ENCODE data around the gene CD9. TPM values are rescaled to one million over a fixed set of nuclear protein-coding genes. Genes with fewer than 3 reads are reported as not detected.

Gene CD9
- polyA plus RNA-seq, 1 of the 3 experiments (the other 2 are of a cell fraction), result 76.6 TPM

GRCh38 chr12:6228535-6229223 lies 28.5 kb downstream of the CD9 start:
- Histone ChIP-seq H3K9me3 (no peaks in the 10 kb centered on the region), H3K79me2 (ENCODE audit: insufficient read depth) (no peaks in the 10 kb centered on the region; the same call in 1 of the 2 replicates), H3K4me1 (ENCODE audit: control insufficient read depth in 1 of 2, insufficient read depth in 2 of 2, low read depth in 1 of 2, low read length in 1 of 2) (peaks cover 16 to 66% of the 10 kb centered on the region in 2 experiments; a peak in 2 of 4 replicates), H3K4me3 (ENCODE audit: low read depth in 2 of 2, low read length in 1 of 2) (no peak overlapping the region), H3K27me3 (ENCODE audit: insufficient read depth) (no peaks in the 10 kb centered on the region), H3F3A (replicated peaks; ENCODE audit: insufficient read depth) (no peaks in the 10 kb centered on the region), H3K27ac (ENCODE audit: low read depth in 2 of 2, low read length in 1 of 2) (peak overlapping the region; percentile 22 to 64; a peak in 2 of 4 replicates), H3K4me2 (0 out of 2 replicates have a peak overlapping the region, but pooled peaks have one; percentile 12), H2AFZ (ENCODE audit: low read depth) (no peak overlapping the region), H3K9me2 (no peaks in the 10 kb centered on the region), H3K36me3 (replicated peaks in 1 of 2; ENCODE audit: control insufficient read depth in 1 of 2, insufficient read depth in 2 of 2, low read length in 1 of 2) (peaks cover 0 to 2% of the 10 kb centered on the region in 2 experiments), H3K9ac (peak overlapping the region; percentile 21; the same call in 1 of the 2 replicates), H4K20me1 (ENCODE audit: insufficient read depth) (no peaks in the 10 kb centered on the region)
- ChIA-PET POLR2A (no interaction called here), CTCF (interaction anchor here (0.6 to 4.0 kb wide), 8 partner anchors 14 to 191 kb away, joined by 3 to 20 read pairs (median 3); no protein-coding TSS in a partner anchor)
- WGBS (ENCODE audit: low lambda C conversion rate), result 82% methylated on average over 8 of the region's 9 CpGs
- DNase-seq, result no peak
- TF ChIP-seq USF2 (IDR thresholded peaks at IDR 0.05; ENCODE audit: borderline replicate concordance, low read depth, low read length) (no peak), NFIC (IDR thresholded peaks at IDR 0.05; ENCODE audit: borderline replicate concordance) (no peak), ELF1 (IDR thresholded peaks at IDR 0.05) (no peak), JUND (IDR thresholded peaks at IDR 0.05) (no peak), FOXJ3 (CRISPR knock-in tag; IDR thresholded peaks at IDR 0.05) (no peak), MXI1 (IDR thresholded peaks at IDR 0.05; ENCODE audit: low read depth, low read length) (no peak), MAX (IDR thresholded peaks at IDR 0.05; ENCODE audit: low read depth) (no peak), PBX3 (IDR thresholded peaks at IDR 0.05) (no peak), SMC3 (IDR thresholded peaks at IDR 0.05; ENCODE audit: low read depth, low read length) (no peak)

GRCh38 chr12:6229224-6230218 lies 29.3 kb downstream of the CD9 start:
- Histone ChIP-seq H4K20me1 (ENCODE audit: insufficient read depth) (no peaks in the 10 kb centered on the region), H3K4me3 (ENCODE audit: low read depth in 2 of 2, low read length in 1 of 2) (no peak overlapping the region), H3F3A (replicated peaks; ENCODE audit: insufficient read depth) (no peaks in the 10 kb centered on the region), H3K27me3 (ENCODE audit: insufficient read depth) (no peaks in the 10 kb centered on the region), H2AFZ (ENCODE audit: low read depth) (no peak overlapping the region), H3K79me2 (ENCODE audit: insufficient read depth) (no peaks in the 10 kb centered on the region; the same call in 1 of the 2 replicates), H3K9me2 (no peaks in the 10 kb centered on the region), H3K36me3 (replicated peaks in 1 of 2; ENCODE audit: control insufficient read depth in 1 of 2, insufficient read depth in 2 of 2, low read length in 1 of 2) (peaks cover 0 to 2% of the 10 kb centered on the region in 2 experiments), H3K4me2 (peak overlapping the region; percentile 12; the same call in 1 of the 2 replicates), H3K27ac (ENCODE audit: low read depth in 2 of 2, low read length in 1 of 2) (peak overlapping the region; percentile 9 to 64; a peak in 3 of 4 replicates), H3K9ac (peak overlapping the region; percentile 21; the same call in 1 of the 2 replicates), H3K4me1 (ENCODE audit: control insufficient read depth in 1 of 2, insufficient read depth in 2 of 2, low read depth in 1 of 2, low read length in 1 of 2) (peaks cover 16 to 63% of the 10 kb centered on the region in 2 experiments; a peak in 2 of 4 replicates), H3K9me3 (no peaks in the 10 kb centered on the region)
- DNase-seq, result no peak
- ChIA-PET CTCF (interaction anchor here (0.8 to 4.0 kb wide), 7 partner anchors 18 to 167 kb away, joined by 3 to 20 read pairs (median 5); no protein-coding TSS in a partner anchor), POLR2A (no interaction called here)
- 81% methylated on average over 18 of the region's 24 CpGs for WGBS (ENCODE audit: low lambda C conversion rate)
- TF ChIP-seq PBX3 (IDR thresholded peaks at IDR 0.05) (peak; percentile 55), MXI1 (IDR thresholded peaks at IDR 0.05; ENCODE audit: low read depth, low read length) (no peak), YY1 (IDR thresholded peaks at IDR 0.05; ENCODE audit: low read depth) (no peak), EP300 (IDR thresholded peaks at IDR 0.05; ENCODE audit: borderline replicate concordance in 1 of 2, low read depth in 1 of 2, low read length in 1 of 2) (no peak), RAD21 (IDR thresholded peaks at IDR 0.05; ENCODE audit: low read length) (no peak), TEAD4 (IDR thresholded peaks at IDR 0.05; ENCODE audit: borderline replicate concordance, insufficient read depth) (no peak)
